Neutrophil (primary cell): ENCODE data around the gene NR1D2.

Experiments used
- H3K27ac ChIP-seq: fragments of 200-600 bp; sonication (generic); 2 replicates; pipeline ENCODE4 v1.5.1; 2016; ENCODE audit warnings: mild to moderate bottlenecking, moderate library complexity
- H3K27me3 ChIP-seq: fragments of 200-600 bp; sonication (generic); 2 replicates; pipeline ENCODE4 v1.6.0; 2016; ENCODE audit warnings: mild to moderate bottlenecking
- H3K36me3 ChIP-seq: fragments of 200-600 bp; sonication (generic); 2 replicates; pipeline ENCODE4 v1.5.1; 2017
- H3K4me1 ChIP-seq, 2 experiments: fragments of 200-600 bp in 1 of 2; sonication (generic) in 1 of 2; 1 replicate in 1 of 2; 2 replicates in 1 of 2; pipeline versions ENCODE4 v1.5.1 to v1.6.1; 2013 to 2016; ENCODE audit warnings: low read depth in 1 of 2, low read length in 1 of 2, mild to moderate bottlenecking in 1 of 2, moderate library complexity in 1 of 2; ENCODE audit not compliant: control insufficient read depth in 1 of 2, insufficient read depth in 1 of 2
- H3K4me3 ChIP-seq, 2 experiments: fragments of 200-600 bp in 1 of 2; sonication (generic) in 1 of 2; 1 replicate in 1 of 2; 2 replicates in 1 of 2; pipeline ENCODE4 v1.5.1; 2013 to 2016; ENCODE audit warnings: low read depth in 1 of 2, low read length in 1 of 2, mild to moderate bottlenecking in 1 of 2, moderate library complexity in 1 of 2
- H3K9me3 ChIP-seq: fragments of 200-600 bp; sonication (generic); 2 replicates; pipeline ENCODE4 v1.5.1; 2016
- TF ChIP-seq, protein P1 (sequence below): fragments of 200-600 bp; sonication (generic); IDR thresholded peaks from 2 replicates; pipeline ENCODE4 v1.5.1; 2016; ENCODE audit warnings: antibody characterized with exemption

The NR1D2 gene

GRCh38 chr3:23919628-23920027, 25.5 kb upstream of the NR1D2 start:
- H3K4me1 ChIP-seq: peaks cover 29 to 34% of the 10 kb centered on the region in 2 experiments
- no peaks in the 10 kb centered on the region for H3K9me3 ChIP-seq
- H3K4me3 ChIP-seq: no peak overlapping the region
- H3K27ac ChIP-seq: no peak overlapping the region
- H3K27me3 ChIP-seq: no peaks in the 10 kb centered on the region
- TF ChIP-seq, protein P1, sequence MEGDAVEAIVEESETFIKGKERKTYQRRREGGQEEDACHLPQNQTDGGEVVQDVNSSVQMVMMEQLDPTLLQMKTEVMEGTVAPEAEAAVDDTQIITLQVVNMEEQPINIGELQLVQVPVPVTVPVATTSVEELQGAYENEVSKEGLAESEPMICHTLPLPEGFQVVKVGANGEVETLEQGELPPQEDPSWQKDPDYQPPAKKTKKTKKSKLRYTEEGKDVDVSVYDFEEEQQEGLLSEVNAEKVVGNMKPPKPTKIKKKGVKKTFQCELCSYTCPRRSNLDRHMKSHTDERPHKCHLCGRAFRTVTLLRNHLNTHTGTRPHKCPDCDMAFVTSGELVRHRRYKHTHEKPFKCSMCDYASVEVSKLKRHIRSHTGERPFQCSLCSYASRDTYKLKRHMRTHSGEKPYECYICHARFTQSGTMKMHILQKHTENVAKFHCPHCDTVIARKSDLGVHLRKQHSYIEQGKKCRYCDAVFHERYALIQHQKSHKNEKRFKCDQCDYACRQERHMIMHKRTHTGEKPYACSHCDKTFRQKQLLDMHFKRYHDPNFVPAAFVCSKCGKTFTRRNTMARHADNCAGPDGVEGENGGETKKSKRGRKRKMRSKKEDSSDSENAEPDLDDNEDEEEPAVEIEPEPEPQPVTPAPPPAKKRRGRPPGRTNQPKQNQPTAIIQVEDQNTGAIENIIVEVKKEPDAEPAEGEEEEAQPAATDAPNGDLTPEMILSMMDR: no peak
- peaks cover 21% of the 10 kb centered on the region for H3K36me3 ChIP-seq

GRCh38 chr3:23920151-23920655, 24.9 kb upstream of the NR1D2 start:
- Histone ChIP-seq H3K4me3 (no peak overlapping the region), H3K9me3 (no peaks in the 10 kb centered on the region), H3K27me3 (no peaks in the 10 kb centered on the region), H3K27ac (no peak overlapping the region), H3K36me3 (peaks cover 21% of the 10 kb centered on the region), H3K4me1 (peaks cover 28 to 34% of the 10 kb centered on the region in 2 experiments)
- TF ChIP-seq, protein P1: no peak

- Histone ChIP-seq H3K4me1 (peaks cover 20 to 26% of the 10 kb centered on the region in 2 experiments), H3K27ac (no peak overlapping the region), H3K27me3 (no peaks in the 10 kb centered on the region), H3K4me3 (no peak overlapping the region), H3K9me3 (no peaks in the 10 kb centered on the region), H3K36me3 (peaks cover 21% of the 10 kb centered on the region)
- TF ChIP-seq, protein P1: no peak
Observed at GRCh38 chr3:23921052-23921511, 24.0 kb upstream of the NR1D2 start.

GRCh38 chr3:23923786-23924185, 21.3 kb upstream of the NR1D2 start:
- no peaks in the 10 kb centered on the region for H3K27me3 ChIP-seq
- no peak overlapping the region for H3K27ac ChIP-seq
- H3K36me3 ChIP-seq: peaks cover 20% of the 10 kb centered on the region
- no peaks in the 10 kb centered on the region for H3K9me3 ChIP-seq
- TF ChIP-seq, protein P1: no peak
- peaks cover under 1 to 3% of the 10 kb centered on the region in 2 experiments for H3K4me1 ChIP-seq
- H3K4me3 ChIP-seq: no peak overlapping the region

DNA sequence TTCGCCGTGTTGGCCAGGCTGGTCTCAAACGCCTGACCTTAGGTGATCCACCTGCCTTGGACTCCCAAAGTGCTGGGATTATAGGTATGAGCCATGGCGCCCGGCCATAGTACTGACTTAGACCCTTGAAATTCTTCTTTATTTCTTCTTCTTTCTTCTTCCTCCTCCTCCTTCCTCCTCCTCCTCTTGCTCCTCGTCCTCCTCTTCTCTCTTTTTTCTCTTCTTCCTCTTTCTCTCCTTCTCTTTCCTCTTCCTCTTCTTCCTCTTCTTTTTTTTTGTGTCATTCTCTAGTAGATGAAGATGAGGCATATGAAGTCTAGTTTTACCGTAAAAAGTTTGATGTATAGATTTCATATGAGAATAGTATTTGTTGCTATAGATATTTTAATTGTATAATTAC, 18.8 kb upstream of the NR1D2 start:
- peaks cover 0 to 3% of the 10 kb centered on the region in 2 experiments for H3K4me1 ChIP-seq
- H3K9me3 ChIP-seq: no peaks in the 10 kb centered on the region
- TF ChIP-seq, protein P1: no peak
- no peak overlapping the region for H3K27ac ChIP-seq
- H3K36me3 ChIP-seq: peaks cover 4% of the 10 kb centered on the region
- no peak overlapping the region for H3K4me3 ChIP-seq
- no peaks in the 10 kb centered on the region for H3K27me3 ChIP-seq
